SHP77 (cell line): ENCODE data around the gene SMIM14.
"Not testable (repeated sequence)": the region's sequence is repeated elsewhere in the genome, so short reads cannot be mapped to it uniquely, and the experiment has no call there.

Source experiments
- DNase-seq, 2 experiments: peaks; one replicate each; lab custom pipeline; 2025; lab: John Stamatoyannopoulos, UW

SMIM14 gene

GRCh38 chr4:39596971-39597370 lies 41.7 kb downstream of the SMIM14 start:
- no peak for DNase-seq

DNA sequence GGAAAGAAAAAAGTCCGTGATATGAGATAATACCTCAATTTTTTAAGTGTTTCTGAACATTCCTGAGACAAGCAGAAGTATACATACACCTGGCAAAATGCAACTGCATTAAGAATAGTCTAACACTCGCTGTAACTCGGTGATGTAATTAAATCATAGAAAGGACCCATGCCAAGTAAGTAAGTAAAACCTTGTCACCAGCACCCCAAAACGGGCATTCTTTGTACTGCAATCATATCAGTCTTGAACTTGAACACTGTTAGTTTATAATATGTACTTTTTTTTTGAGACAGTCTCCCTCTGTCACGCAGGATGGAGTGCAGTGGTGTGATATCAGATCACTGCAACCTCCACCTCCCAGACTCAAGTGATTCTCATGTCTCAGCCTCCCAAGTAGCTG lies 47.4 kb downstream of the SMIM14 start:
- no peak for DNase-seq

GRCh38 chr4:39587881-39588280 lies 50.8 kb downstream of the SMIM14 start:
- no peak for DNase-seq

DNA sequence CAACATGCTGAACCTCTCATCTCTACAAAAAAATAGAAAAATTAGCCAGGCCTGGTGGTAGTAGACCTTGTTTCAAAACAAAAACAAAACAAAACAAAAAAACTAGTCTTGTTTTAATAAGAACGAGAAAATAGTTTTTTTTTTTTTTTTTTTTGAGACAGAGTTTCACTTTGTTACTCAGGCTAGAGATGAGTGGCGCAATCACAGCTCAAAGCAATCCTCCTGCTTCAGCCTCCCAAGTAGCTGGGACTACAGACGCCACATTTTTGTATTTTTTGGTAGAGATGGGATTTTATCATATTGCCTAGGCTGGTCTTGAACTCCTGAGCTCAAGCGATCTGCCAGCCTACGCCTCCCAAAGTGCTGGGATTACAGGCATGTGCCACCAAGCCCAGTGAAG lies 63.7 kb downstream of the SMIM14 start:
- no peak for DNase-seq

- DNase-seq: no peak
Measured at GRCh38 chr4:39571504-39571903, 67.2 kb downstream of the SMIM14 start.

- DNase-seq: no peak
Measured at GRCh38 chr4:39571054-39571453, 67.6 kb downstream of the SMIM14 start.

DNA sequence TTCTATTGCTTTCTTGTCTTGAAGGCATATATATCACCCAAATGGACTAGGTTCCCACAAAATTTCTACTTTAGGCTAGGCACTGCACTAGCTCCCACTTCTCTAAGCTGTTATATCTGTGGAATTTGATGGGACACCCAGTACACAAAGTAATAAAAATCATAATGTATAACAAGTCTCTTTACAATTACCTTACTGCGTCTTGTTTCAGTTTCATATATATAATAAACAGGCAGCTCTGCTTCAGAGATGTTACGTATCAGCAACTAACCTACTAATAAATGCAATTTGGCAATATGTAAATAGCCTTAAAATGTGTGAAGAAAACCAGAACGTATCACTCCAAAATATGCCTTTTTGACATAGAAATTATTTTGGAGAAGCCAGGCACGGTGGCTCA lies 69.5 kb downstream of the SMIM14 start:
- no peak for DNase-seq

DNA sequence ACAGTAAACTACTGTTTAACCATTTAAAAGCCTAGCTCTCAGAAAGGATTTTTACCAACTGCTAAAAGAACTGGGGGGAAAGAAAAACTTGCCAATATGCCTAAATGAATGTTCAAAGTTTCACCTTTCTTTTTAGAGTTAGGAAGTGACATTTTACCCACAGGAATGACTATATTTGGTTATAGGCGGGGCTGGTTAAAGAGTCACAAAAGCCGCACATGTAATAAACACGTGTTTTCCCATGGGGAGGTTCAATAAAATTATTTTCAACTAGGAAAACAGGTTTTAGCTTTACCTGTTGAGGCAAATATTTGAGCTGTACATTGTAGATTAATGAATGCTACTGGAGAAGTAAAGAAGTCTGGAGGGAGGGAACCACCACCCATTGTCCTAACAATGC lies 69.9 kb downstream of the SMIM14 start:
- DNase-seq: no peak

- DNase-seq: no peak
Measured at GRCh38 chr4:39565878-39566600, 72.6 kb downstream of the SMIM14 start.

DNA sequence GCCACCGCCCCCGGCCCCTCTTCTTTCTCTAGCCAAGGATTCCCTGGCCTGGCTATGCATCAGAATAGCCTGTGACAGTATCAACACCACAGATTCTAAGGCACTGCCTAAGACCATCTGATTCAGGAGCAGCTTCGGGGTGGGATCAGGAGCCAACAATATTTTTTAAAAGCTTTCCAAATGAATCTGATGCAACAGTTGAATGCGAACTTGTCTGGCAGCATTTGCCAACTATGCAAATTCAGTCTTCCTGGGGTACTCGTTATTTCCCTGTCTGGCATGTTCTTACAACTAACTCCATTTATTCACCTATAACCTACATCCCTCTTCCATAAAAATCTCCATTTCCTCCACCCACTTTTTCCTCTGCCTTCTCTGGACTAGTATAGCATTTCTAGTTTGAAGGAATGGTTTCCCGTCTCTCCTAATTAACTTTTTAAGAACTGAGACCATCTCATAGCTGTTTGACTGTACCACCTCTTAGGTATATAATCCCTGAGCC lies 75.3 kb downstream of the SMIM14 start:
- no peak for DNase-seq

DNA sequence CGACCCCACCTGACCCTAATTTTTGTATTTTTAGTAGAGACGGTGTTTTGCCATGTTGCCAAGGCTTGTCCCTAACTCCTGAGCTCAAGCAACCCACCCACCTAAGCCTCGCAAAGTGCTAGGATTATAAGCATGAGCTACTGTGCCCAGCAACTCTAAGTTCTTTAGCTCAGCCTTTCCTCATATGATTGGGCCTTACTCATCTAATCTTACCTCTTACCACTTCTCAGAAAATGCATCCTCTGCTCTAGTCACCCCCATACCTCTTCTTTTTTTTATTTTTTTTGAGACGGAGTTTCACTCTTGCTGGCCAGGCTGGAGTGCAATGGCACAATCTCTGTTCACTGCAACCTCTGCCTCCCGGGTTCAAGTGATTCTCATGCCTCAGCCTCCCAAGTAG lies 75.9 kb downstream of the SMIM14 start:
- no peak for DNase-seq

GRCh38 chr4:39559626-39560025 lies 79.0 kb downstream of the SMIM14 start:
- no peak for DNase-seq

DNA sequence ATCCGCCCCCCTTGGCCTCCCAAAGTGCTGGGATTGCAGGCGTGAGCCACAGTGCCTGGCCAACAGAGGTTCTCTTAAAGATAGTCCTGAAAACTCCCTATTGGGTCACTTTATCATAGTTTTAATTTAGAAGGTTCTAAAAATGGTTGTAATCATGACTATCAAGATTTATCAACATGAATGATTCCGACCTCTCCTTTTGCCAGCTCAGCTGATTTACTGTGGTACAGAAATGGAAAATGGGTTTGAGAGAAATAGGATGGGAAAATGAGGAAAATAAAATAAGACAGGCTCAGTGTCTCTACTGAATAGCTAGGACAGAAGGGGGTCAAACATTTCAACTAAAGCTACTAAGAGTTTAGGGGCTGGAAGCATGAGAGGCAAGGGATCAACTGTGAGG lies 83.2 kb downstream of the SMIM14 start:
- no peak for DNase-seq

DNA sequence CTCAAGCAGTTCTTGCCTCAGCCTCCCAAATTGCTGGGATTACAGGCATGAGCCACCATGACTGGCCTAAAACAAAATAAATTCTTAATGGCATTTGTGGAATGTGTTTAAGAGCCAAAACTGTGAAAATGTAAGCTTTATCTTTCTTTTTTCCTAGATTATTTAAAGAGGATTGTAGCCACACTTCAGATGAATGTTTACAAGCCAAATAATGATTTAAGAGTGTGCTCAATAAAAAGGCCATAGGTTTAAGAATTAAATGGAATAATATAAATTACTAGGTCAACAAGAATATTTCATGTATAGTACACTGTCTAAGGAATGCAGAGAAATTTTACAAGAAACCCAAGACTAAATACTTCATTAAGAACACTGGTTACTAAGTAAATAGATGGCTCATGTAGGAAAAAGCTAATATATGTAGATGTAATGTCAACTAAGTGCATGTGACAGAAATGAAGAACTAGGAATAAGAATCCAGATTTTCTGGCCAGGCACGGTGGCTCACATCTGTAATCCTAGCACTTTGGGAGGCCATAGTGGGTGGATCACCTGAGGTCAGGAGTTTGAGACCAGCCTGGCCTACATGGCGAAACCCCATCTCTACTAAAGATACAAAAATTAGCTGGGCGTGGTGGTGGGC lies 90.1 kb downstream of the SMIM14 start:
- DNase-seq: no peak

- DNase-seq: no peak
Measured at GRCh38 chr4:39544580-39545315, 93.9 kb downstream of the SMIM14 start.

GRCh38 chr4:39544080-39544479 lies 94.6 kb downstream of the SMIM14 start:
- not testable (repeated sequence) for DNase-seq

DNA sequence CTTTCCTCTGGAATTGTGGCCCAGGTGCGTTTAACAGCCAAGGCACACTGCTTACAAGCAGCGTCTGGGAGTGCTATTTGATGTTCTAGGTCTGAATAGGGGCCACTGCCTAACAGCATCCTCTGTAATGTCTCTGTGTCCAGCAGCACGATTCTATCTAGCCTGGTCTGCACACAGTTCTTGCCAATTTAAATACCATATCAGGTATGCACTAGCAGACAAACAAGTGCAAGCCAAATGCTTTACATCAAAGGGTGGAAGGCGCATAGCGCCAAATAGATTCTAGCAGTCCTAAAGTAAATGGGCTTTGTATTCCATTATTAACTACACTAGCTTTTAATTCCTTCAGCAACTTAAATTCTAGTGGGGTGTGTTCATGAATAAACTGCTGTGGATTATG lies 95.6 kb downstream of the SMIM14 start:
- no peak for DNase-seq

DNA sequence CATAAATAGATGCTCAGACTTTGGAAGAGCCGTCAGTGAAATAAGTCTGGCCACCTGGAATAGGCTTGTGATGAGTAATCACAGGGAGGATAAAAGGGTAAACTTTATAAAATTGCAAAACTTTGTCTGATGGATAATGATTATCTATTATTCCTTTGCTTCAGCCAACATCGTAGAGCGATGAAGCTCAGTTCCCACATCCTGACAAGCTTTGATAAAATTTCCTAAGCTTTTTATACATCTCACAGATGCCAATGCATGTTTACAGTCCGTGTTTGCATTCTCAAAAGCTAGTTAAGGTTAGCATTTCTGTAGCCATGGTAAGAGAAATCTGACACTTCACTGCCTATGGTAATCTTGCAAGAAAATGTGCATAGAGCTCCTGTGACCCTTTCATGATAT lies 96.1 kb downstream of the SMIM14 start:
- DNase-seq: no peak

DNA sequence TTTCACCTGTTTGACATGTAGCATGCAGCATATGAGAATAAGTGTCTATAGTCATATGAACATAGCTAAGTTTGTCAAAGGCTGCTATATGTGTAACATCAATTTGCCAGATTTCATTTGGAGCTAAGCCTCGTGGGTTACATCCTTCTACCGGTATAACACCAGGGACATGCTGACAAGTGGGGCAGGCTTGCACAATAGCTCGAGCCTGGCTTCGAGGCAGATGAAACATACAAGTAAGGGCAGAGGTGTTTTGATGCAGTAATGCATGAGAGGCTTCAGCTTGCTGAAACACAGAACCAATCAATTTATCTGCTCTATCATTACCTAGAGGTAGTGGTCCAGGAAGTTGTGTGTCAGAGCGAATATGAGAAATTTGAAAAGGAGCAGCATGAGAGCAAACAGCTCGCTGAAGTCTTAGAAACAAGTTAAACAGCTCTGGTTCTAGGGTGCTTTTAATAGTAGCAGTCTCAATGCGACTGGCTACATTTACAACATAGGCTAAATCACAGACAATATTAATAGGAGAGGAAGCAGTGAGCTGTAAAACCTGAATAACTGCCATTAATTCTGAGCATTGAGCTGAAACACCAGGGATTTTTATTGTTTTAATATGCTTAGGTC lies 96.6 kb downstream of the SMIM14 start:
- no peak for DNase-seq

DNA sequence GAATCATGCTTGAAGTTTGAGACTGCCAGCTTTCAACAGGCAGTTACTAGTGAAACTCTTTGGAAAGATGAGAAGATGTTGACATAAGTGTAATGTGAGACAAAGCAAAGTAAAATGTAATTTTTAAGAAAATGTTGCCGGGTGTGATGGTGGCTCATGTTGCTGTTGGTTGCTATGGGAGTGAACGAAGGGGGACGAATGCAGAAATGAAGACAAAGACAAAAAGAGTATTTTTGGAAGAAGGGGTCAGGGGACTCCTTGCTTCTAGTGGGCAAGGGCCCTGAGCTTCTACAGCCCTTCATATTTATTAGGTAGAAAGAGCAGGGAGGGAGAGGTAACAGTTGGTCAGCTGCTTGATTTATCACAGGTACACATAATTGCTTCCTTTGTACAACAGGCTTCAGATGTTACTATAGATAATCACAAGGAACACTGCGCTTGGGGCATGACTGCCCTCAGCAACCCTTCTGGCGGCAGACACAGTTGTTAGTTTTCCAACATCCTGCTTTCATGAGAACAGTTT lies 99.5 kb downstream of the SMIM14 start:
- no peak for DNase-seq

DNA sequence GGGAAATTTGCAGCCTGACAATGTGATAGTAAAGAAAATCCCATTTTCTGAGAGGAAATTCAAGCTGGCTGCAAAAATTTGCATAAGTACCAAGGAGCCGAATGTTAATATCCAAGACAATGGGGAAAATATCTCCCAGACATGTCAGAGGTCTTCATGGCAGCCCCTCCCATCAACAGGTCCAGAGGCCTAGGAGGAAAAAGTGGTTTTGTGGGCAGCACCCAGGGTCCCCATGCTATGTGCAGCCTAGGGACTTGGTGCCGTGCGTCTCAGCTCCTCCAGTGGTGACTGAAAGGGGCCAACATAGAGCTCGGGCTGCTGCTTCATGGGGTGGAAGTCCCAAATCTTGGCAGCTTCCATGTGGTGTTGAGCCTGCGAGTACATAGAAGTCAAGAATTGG lies 105.1 kb downstream of the SMIM14 start:
- no peak for DNase-seq

DNA sequence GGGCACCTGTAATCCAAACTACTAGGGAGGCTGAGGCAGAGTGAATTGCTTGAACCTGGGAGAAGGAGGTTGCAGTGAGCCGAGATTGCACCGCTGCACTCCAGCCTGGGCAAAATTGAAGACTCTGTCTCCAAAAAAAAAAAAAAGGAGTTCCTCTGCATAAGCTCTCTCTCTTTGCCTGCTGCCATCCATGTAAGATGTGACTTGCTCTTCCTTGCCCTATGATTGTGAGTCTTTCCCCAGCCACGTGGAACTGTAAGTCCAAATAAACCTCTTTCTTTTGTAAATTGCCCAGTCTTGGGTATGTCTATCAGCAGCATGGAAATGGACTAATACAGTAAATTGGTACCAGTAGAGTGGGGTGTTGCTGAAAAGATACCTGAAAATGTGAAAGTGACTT lies 106.4 kb downstream of the SMIM14 start:
- DNase-seq: not testable (repeated sequence)
